ENCODE measurements around the gene OAF. TPM values are rescaled to one million over a fixed set of nuclear protein-coding genes. Genes with fewer than 3 reads are reported as not detected.

OAF gene
- total and polyA plus RNA-seq, 7 donors: 23.5 to 94.3 (median 44.3) TPM

DNA sequence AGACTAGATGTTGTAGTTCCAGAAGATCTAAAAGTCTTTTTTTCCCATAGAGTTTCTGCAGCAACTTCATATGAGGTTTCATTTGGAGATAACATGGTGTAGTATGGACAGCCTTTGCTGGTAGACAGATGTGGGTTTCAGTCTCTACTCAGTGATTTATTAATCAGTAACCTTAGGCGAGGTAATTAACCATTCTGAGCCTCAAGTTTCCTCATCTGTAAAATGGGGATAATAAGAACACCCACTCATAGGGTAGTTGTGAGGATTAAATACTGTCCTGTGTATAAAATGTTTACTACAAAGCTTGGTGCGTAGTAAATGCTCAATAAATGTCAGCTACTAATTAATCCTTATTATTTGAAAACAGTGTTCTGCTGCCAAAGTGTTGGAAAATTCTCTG lies 45.9 kb downstream of the OAF start:
- peaks cover 7 to 58% (median 12%) of the 10 kb centered on the region in 3 donors for H3K27me3 ChIP-seq
- no peak for DNase-seq
- no peak overlapping the region for H3K27ac ChIP-seq
- 67 to 83% methylated on average over 2 of the region's 2 CpGs for WGBS, 2 donors
- TF ChIP-seq POLR2A (IDR thresholded peaks at IDR 0.05): no peak
- no peak for TF ChIP-seq POLR2AphosphoS5 (IDR thresholded peaks at IDR 0.05)
- TF ChIP-seq, protein P1, sequence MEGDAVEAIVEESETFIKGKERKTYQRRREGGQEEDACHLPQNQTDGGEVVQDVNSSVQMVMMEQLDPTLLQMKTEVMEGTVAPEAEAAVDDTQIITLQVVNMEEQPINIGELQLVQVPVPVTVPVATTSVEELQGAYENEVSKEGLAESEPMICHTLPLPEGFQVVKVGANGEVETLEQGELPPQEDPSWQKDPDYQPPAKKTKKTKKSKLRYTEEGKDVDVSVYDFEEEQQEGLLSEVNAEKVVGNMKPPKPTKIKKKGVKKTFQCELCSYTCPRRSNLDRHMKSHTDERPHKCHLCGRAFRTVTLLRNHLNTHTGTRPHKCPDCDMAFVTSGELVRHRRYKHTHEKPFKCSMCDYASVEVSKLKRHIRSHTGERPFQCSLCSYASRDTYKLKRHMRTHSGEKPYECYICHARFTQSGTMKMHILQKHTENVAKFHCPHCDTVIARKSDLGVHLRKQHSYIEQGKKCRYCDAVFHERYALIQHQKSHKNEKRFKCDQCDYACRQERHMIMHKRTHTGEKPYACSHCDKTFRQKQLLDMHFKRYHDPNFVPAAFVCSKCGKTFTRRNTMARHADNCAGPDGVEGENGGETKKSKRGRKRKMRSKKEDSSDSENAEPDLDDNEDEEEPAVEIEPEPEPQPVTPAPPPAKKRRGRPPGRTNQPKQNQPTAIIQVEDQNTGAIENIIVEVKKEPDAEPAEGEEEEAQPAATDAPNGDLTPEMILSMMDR (IDR thresholded peaks at IDR 0.05): no peak
- TF ChIP-seq EP300 (IDR thresholded peaks at IDR 0.05): no peak
- intact Hi-C loops (cut with DNase I): no loop called here
- H3K36me3 ChIP-seq: no peaks in the 10 kb centered on the region
- no peaks in the 10 kb centered on the region for H3K4me1 ChIP-seq
- no peak overlapping the region for H3K4me3 ChIP-seq
- no peaks in the 10 kb centered on the region for H3K9me3 ChIP-seq

DNA sequence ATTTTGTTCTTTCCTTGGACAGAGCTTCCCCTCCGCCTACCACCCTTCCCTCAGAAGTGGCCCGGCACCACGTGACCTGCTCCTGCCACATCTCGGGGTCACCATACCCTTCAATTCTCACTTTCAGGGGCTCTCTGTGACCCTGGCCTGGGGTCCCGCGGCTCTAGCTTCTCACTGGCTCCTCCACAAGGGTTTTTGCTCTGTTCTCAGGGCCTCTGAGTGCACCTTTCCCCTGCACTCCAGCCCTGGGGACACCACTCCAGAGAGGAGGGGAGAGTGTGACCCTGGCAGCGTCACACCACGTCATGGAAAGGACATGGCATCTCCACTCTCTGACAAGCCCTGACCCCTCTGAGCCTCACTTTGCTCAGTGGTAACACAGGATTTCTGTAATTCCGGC lies 46.5 kb downstream of the OAF start:
- Histone ChIP-seq H3K4me1 (no peaks in the 10 kb centered on the region), H3K27ac (no peak overlapping the region), H3K4me3 (no peak overlapping the region), H3K36me3 (no peaks in the 10 kb centered on the region), H3K27me3 (peaks cover 7 to 58% (median 12%) of the 10 kb centered on the region in 3 donors), H3K9me3 (no peaks in the 10 kb centered on the region)
- no peak for TF ChIP-seq POLR2A (IDR thresholded peaks at IDR 0.05)
- no peak for TF ChIP-seq EP300 (IDR thresholded peaks at IDR 0.05)
- no peak for TF ChIP-seq POLR2AphosphoS5 (IDR thresholded peaks at IDR 0.05)
- DNase-seq: no peak
- intact Hi-C loops (cut with DNase I): no loop called here
- 87 to 89% methylated on average over 9 of the region's 9 CpGs for WGBS, 2 donors

DNA sequence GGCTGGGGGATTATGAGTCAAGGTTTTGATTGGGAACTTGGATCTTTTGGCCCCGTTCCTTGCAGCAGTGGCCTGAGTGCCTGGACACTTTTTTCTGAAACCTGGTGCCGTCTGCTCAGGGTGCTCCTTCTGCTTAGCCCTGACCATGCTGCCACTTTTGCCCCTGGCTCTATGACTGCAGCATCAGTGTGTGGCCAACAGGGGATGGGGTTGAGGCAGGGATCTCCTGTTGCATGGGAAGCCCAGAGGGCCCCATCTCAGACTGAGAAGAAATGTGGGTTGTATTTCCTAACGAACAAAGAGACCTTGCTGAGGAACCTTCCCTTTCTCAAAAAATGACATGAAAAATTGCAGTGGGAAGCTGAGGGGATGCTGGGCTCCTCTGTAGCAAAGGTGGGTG lies 47.8 kb downstream of the OAF start:
- no peak for TF ChIP-seq POLR2AphosphoS5 (IDR thresholded peaks at IDR 0.05)
- TF ChIP-seq EP300 (IDR thresholded peaks at IDR 0.05): no peak
- TF ChIP-seq, protein P1 (IDR thresholded peaks at IDR 0.05): no peak
- no peak for TF ChIP-seq POLR2A (IDR thresholded peaks at IDR 0.05)
- 83 to 88% methylated on average over 3 of the region's 3 CpGs for WGBS, 2 donors
- peaks cover 7 to 52% (median 12%) of the 10 kb centered on the region in 3 donors for H3K27me3 ChIP-seq
- no peaks in the 10 kb centered on the region for H3K4me1 ChIP-seq
- H3K9me3 ChIP-seq: no peaks in the 10 kb centered on the region
- intact Hi-C loops (cut with DNase I): no loop called here
- DNase-seq: no peak
- no peak overlapping the region for H3K4me3 ChIP-seq
- H3K36me3 ChIP-seq: no peaks in the 10 kb centered on the region
- H3K27ac ChIP-seq: no peak overlapping the region

DNA sequence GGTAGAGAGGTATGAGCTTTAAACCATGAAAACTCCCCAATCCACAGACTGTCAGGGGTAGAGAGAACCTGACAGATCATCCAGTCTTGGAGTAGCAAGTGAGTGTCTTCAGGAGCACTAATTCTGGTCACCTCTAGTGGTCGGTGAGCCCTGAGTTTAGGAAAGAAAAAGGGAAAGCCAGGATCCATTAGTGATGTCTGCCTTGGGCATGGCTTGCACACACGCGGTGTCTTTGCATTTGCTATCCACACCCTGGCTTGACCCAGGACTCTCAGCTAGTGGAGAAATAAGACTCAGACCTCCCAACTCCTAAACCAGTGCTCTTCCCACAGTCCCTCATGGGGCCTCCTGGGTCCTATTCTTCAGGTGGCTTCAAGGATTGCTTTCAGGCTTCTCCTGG lies 48.4 kb downstream of the OAF start:
- H3K4me3 ChIP-seq: no peak overlapping the region
- WGBS, 2 donors: 94 to 96% methylated on average over 3 of the region's 3 CpGs
- H3K36me3 ChIP-seq: no peaks in the 10 kb centered on the region
- no peaks in the 10 kb centered on the region for H3K4me1 ChIP-seq
- H3K9me3 ChIP-seq: no peaks in the 10 kb centered on the region
- no peak for DNase-seq
- peaks cover 6 to 46% (median 10%) of the 10 kb centered on the region in 3 donors for H3K27me3 ChIP-seq
- intact Hi-C loops (cut with DNase I): no loop called here
- TF ChIP-seq, protein P1 (IDR thresholded peaks at IDR 0.05): no peak
- TF ChIP-seq POLR2AphosphoS5 (IDR thresholded peaks at IDR 0.05) (no peak), EP300 (IDR thresholded peaks at IDR 0.05) (no peak), POLR2A (IDR thresholded peaks at IDR 0.05) (no peak)
- no peak overlapping the region for H3K27ac ChIP-seq

DNA sequence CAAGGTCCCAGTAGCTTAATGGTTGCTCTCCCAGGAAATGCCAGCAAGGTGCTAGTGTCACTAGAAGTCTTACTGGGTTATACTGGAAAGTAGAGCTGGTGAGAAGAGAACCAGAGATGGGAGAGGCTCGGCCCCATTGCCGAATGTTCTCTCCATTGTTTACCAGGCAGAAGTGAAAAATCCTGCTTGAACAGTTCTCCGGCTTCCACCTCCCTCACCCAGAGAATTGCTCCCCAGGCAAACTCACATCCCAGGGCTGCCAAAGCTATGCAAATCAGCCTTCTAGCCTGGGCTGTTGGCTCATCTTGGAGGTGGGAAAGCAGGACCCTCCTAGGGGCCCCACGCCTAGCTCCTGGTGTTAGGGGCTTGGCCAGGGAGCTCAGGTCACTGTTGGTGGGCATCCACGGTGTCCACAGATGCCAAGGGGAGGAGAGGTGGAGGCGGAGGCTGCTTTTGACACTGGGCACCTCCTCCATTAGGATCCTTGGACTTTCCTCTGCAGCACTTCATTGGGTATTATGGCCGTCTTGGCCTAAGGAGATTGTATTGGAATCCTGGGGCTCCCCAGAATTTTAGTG lies 49.2 kb downstream of the OAF start:
- H3K4me1 ChIP-seq: no peaks in the 10 kb centered on the region
- H3K9me3 ChIP-seq: no peaks in the 10 kb centered on the region
- H3K27ac ChIP-seq: no peak overlapping the region
- intact Hi-C loops (cut with DNase I): no loop called here
- no peak overlapping the region for H3K4me3 ChIP-seq
- 81 to 88% methylated on average over 7 of the region's 7 CpGs for WGBS, 2 donors
- no peaks in the 10 kb centered on the region for H3K36me3 ChIP-seq
- TF ChIP-seq POLR2A (IDR thresholded peaks at IDR 0.05) (no peak), EP300 (IDR thresholded peaks at IDR 0.05) (no peak), POLR2AphosphoS5 (IDR thresholded peaks at IDR 0.05) (no peak)
- TF ChIP-seq, protein P1 (IDR thresholded peaks at IDR 0.05): no peak
- no peak for DNase-seq
- peaks cover 0 to 38% (median 2%) of the 10 kb centered on the region in 3 donors for H3K27me3 ChIP-seq

All from sigmoid colon (tissue), 7 donors.